ENCODE results near the gene MTIF2.

DNA sequence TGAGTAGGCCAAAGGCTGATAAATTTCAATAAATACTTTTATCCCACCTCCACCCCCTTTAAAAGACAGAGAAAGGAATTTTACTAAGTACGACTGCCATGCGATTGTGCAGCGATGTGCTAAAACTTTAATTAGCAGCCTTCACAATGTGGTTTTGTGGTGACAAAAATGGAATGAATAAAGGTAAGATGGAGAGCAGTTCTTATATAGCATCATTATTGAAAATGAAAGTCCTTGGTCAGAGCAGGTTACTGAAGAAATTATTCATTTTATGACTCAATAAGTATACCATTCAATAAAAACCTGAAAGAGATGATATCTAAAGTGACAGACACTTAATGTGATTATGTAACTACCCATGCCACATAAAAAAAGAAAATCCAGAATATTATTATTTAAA, 33.2 kb upstream of the MTIF2 start:
- TF ChIP-seq, protein P1, sequence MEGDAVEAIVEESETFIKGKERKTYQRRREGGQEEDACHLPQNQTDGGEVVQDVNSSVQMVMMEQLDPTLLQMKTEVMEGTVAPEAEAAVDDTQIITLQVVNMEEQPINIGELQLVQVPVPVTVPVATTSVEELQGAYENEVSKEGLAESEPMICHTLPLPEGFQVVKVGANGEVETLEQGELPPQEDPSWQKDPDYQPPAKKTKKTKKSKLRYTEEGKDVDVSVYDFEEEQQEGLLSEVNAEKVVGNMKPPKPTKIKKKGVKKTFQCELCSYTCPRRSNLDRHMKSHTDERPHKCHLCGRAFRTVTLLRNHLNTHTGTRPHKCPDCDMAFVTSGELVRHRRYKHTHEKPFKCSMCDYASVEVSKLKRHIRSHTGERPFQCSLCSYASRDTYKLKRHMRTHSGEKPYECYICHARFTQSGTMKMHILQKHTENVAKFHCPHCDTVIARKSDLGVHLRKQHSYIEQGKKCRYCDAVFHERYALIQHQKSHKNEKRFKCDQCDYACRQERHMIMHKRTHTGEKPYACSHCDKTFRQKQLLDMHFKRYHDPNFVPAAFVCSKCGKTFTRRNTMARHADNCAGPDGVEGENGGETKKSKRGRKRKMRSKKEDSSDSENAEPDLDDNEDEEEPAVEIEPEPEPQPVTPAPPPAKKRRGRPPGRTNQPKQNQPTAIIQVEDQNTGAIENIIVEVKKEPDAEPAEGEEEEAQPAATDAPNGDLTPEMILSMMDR (IDR thresholded peaks at IDR 0.05 in 2 of 3, conservative IDR thresholded peaks at IDR 0.05 in 1 of 3; ENCODE audit: borderline replicate concordance in 1 of 3, insufficient read depth in 1 of 3, low read depth in 2 of 3, low read length in 2 of 3): no peak
- TF ChIP-seq EZH2phosphoT487 (IDR thresholded peaks at IDR 0.05; ENCODE audit: borderline replicate concordance) (no peak), FOSL1 (IDR thresholded peaks at IDR 0.05; ENCODE audit: low read depth) (no peak), YY1 (IDR thresholded peaks at IDR 0.05; ENCODE audit: extremely low read depth, insufficient replicate concordance, low read depth, low read length) (no peak), POLR2A (IDR thresholded peaks at IDR 0.05; ENCODE audit: borderline replicate concordance, extremely low read depth, insufficient read depth, insufficient read length) (no peak), EZH2 (IDR thresholded peaks at IDR 0.05) (no peak), POLR2AphosphoS5 (IDR thresholded peaks at IDR 0.05; ENCODE audit: low read depth, low read length) (no peak), REST (IDR thresholded peaks at IDR 0.05; ENCODE audit: low read depth) (no peak), ZNF274 (IDR thresholded peaks at IDR 0.05; ENCODE audit: low read depth, low read length) (no peak)
- TF ChIP-seq, protein P2, sequence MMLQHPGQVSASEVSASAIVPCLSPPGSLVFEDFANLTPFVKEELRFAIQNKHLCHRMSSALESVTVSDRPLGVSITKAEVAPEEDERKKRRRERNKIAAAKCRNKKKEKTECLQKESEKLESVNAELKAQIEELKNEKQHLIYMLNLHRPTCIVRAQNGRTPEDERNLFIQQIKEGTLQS (IDR thresholded peaks at IDR 0.05): no peak
